ENCODE results near the gene CRMP1. TPM values are rescaled to one million over a fixed set of nuclear protein-coding genes. Genes with fewer than 3 reads are reported as not detected.

Gene CRMP1
- total and polyA plus RNA-seq, 12 donors = 0.18 to 17.7 (median 4.8) TPM

DNA sequence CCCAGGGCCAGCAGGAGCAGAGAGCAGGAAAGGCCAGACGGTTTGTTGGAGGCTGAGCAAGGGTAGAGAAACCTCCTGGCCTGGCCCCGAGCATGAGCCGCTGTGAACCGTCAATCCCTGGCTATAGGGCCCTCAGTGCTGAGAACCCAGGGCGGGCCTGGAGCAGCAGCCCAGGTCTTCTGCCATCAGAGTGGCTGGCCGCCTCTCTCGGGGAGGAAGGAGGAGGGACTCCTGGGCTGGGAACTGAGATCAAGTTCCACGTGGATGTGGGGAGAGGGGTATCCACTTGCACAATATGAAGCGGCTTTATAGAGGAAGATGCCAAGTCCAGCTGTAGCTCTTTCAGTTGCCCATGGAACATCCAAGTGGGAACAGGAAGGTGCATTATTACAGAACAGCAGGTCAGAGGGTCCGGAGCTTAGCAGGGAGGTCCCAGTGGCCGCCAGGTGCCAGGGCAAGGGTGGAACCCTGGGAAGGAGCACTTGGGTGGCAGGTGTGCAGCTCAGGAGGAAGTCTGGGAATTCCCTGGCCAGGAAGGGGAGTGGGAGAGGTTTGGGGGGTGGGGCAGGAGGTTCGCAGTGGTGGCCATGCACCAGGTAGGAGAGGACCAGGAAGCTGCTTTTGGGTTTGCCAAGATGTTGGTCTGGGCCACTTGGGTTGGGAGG is 31.7 kb upstream of the CRMP1 start:
- Histone ChIP-seq H3K4me3 (no peak overlapping the region), H3K36me3 (replicated peaks in 1 of 2) (no peaks in the 10 kb centered on the region), H3K27ac (no peak overlapping the region), H3K4me1 (replicated peaks in 1 of 2) (no peaks in the 10 kb centered on the region), H3K9me3 (replicated peaks in 1 of 3) (no peaks in the 10 kb centered on the region), H3K27me3 (peaks cover 1% of the 10 kb centered on the region)
- intact Hi-C loops (cut with DNase I) = no loop called here
- DNase-seq = no peak
- 78 to 86% (median 84%) methylated on average over 6 to 12 of the region's 12 CpGs for WGBS, 4 donors
- TF ChIP-seq, protein P1, sequence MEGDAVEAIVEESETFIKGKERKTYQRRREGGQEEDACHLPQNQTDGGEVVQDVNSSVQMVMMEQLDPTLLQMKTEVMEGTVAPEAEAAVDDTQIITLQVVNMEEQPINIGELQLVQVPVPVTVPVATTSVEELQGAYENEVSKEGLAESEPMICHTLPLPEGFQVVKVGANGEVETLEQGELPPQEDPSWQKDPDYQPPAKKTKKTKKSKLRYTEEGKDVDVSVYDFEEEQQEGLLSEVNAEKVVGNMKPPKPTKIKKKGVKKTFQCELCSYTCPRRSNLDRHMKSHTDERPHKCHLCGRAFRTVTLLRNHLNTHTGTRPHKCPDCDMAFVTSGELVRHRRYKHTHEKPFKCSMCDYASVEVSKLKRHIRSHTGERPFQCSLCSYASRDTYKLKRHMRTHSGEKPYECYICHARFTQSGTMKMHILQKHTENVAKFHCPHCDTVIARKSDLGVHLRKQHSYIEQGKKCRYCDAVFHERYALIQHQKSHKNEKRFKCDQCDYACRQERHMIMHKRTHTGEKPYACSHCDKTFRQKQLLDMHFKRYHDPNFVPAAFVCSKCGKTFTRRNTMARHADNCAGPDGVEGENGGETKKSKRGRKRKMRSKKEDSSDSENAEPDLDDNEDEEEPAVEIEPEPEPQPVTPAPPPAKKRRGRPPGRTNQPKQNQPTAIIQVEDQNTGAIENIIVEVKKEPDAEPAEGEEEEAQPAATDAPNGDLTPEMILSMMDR (IDR thresholded peaks at IDR 0.05) = no peak
- TF ChIP-seq POLR2A (IDR thresholded peaks at IDR 0.05) = no peak

DNA sequence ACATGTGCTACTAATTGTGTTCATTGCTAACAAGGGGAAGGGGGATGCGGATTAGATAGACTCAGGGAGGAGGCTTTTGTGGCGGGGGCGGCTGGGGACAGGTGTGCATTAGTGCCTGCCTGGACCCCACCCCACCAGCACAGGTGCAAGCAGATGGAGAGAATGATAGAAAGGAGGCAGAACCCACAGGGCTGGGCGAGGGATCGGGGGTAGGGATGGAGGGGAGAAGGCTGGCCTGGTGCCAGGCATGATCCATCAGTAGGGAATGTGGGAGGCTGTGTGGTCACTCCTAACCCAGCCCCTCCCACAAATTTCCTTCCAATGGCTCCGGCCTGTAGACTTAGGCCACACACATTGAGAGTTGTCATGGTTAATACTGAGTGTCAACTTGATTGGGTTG is 30.5 kb upstream of the CRMP1 start:
- TF ChIP-seq, protein P1 (IDR thresholded peaks at IDR 0.05) = no peak
- no peak for TF ChIP-seq POLR2A (IDR thresholded peaks at IDR 0.05)
- no peak overlapping the region for H3K4me3 ChIP-seq
- H3K36me3 ChIP-seq (replicated peaks in 1 of 2) = no peaks in the 10 kb centered on the region
- no peaks in the 10 kb centered on the region for H3K4me1 ChIP-seq (replicated peaks in 1 of 2)
- no peak overlapping the region for H3K27ac ChIP-seq
- H3K9me3 ChIP-seq (replicated peaks in 1 of 3) = no peaks in the 10 kb centered on the region
- intact Hi-C loops (cut with DNase I) = no loop called here
- peaks cover 9% of the 10 kb centered on the region for H3K27me3 ChIP-seq
- no peak for DNase-seq
- 67 to 92% (median 76%) methylated on average over 6 of the region's 6 CpGs for WGBS, 4 donors

DNA sequence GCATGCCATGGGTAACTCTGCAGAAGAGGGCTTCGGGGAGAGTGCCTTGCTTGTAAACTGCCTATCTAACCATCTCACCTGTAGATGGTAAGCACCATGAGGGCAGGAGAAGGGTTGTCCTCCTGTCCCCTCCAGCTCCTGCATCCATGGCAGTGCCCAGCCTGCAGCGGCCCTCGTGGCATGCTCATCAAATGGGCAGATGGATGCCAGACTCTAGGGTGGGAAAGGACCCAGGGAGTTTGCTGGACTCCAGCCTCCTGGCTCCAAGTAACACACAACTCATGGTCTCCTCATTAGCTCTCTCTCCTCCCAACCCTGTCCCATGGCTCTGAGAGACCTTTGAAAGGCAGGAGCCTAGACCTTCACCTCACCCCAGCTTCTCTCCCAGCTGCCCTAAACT is 29.7 kb upstream of the CRMP1 start:
- intact Hi-C loops (cut with DNase I) = no loop called here
- Histone ChIP-seq H3K36me3 (replicated peaks in 1 of 2) (no peaks in the 10 kb centered on the region), H3K4me3 (no peak overlapping the region), H3K9me3 (replicated peaks in 1 of 3) (no peaks in the 10 kb centered on the region), H3K4me1 (replicated peaks in 1 of 2) (no peaks in the 10 kb centered on the region), H3K27ac (no peak overlapping the region), H3K27me3 (peaks cover 9% of the 10 kb centered on the region)
- WGBS, 4 donors = 71 to 100% (median 86%) methylated on average over 1 to 3 of the region's 3 CpGs
- no peak for DNase-seq
- TF ChIP-seq, protein P1 (IDR thresholded peaks at IDR 0.05) = no peak
- no peak for TF ChIP-seq POLR2A (IDR thresholded peaks at IDR 0.05)

DNA sequence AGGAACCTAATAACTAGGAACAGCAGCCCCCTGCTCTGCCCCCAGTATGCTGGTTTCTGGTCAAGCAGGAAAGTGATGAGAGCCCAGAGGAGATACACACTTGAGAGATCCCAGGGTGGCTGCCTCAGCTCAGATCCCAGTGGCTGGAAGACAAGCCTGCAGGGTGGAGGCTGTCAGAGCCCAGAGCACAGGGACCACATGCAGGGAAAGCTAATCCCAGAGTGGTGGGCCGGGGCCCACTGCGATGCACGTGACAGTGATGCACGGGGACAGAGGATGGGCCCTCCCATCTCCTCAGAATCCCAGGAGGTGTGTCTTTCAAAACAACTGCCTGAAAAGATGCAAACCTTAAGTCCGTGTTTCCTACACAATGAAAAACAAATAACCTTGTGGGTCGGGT is 29.1 kb upstream of the CRMP1 start:
- no peak for TF ChIP-seq POLR2A (IDR thresholded peaks at IDR 0.05)
- TF ChIP-seq, protein P1 (IDR thresholded peaks at IDR 0.05) = no peak
- WGBS, 4 donors = 38 to 64% (median 50%) methylated on average over 3 to 6 of the region's 6 CpGs
- no peaks in the 10 kb centered on the region for H3K4me1 ChIP-seq (replicated peaks in 1 of 2)
- H3K27me3 ChIP-seq = peaks cover 9% of the 10 kb centered on the region
- H3K4me3 ChIP-seq = no peak overlapping the region
- H3K36me3 ChIP-seq (replicated peaks in 1 of 2) = no peaks in the 10 kb centered on the region
- intact Hi-C loops (cut with DNase I) = no loop called here
- no peaks in the 10 kb centered on the region for H3K9me3 ChIP-seq (replicated peaks in 1 of 3)
- no peak overlapping the region for H3K27ac ChIP-seq
- DNase-seq = no peak

Data from adrenal gland (tissue), 12 donors.